ENCODE data around the gene CDYL.

CDYL gene

DNA sequence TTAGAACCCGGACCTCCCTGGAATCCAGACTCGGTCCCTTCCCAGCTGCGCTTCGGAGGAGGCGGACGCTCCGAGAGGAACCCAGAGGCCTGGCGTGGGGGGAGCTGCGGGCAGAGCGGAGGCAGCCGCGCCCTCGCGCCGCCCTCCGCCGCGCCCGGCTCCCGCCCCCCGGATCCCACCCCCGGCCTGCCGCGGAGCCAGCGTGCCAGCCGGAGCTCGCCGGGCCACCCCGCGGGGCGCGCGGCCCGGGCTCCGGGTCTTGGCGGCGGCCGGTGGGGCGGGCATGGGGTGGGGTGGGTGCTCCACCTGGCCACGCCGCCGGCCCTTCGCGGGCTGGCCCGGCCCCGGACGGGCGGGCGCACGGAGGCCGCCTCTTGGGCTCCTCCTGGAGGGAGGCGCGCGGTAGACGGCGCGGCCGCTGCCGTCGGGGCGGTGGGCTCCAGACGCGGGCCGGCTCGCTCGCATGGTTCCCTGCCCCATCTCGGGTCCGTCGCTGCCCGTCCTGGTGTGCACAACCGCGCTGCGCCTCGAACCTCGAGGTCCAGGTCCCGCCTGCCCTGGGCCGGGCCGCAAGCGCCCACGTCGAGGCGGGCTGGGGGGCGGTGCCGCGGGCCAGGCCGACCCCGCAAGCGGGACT lies 592 bp upstream of the CDYL start:
- TF ChIP-seq EZH2 (IDR thresholded peaks at IDR 0.05; ENCODE audit: borderline replicate concordance, low read length) = no peak
- TF ChIP-seq, protein P1, sequence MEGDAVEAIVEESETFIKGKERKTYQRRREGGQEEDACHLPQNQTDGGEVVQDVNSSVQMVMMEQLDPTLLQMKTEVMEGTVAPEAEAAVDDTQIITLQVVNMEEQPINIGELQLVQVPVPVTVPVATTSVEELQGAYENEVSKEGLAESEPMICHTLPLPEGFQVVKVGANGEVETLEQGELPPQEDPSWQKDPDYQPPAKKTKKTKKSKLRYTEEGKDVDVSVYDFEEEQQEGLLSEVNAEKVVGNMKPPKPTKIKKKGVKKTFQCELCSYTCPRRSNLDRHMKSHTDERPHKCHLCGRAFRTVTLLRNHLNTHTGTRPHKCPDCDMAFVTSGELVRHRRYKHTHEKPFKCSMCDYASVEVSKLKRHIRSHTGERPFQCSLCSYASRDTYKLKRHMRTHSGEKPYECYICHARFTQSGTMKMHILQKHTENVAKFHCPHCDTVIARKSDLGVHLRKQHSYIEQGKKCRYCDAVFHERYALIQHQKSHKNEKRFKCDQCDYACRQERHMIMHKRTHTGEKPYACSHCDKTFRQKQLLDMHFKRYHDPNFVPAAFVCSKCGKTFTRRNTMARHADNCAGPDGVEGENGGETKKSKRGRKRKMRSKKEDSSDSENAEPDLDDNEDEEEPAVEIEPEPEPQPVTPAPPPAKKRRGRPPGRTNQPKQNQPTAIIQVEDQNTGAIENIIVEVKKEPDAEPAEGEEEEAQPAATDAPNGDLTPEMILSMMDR (IDR thresholded peaks at IDR 0.05; ENCODE audit: low read length) = no peak
- H3K4me1 ChIP-seq (ENCODE audit: insufficient read depth, low read length, severe bottlenecking) = peaks cover 10% of the 10 kb centered on the region
- H4K20me1 ChIP-seq (ENCODE audit: insufficient read depth, low read length) = no peaks in the 10 kb centered on the region
- no peak overlapping the region for H3K4me2 ChIP-seq (ENCODE audit: low read length)
- H3K9me2 ChIP-seq (ENCODE audit: low read depth, low read length) = no peaks in the 10 kb centered on the region
- peaks cover 10% of the 10 kb centered on the region for H3K9me3 ChIP-seq (ENCODE audit: low read length)
- peaks cover 6% of the 10 kb centered on the region; the same call in 1 of the 2 replicates for H3K27me3 ChIP-seq (ENCODE audit: insufficient read depth, low read length)
- no peak overlapping the region for H3K9ac ChIP-seq (ENCODE audit: low read length)
- no peaks in the 10 kb centered on the region for H3F3A ChIP-seq (ENCODE audit: insufficient read depth, low read length)
- H3K79me2 ChIP-seq (ENCODE audit: insufficient read depth, low read length) = no peaks in the 10 kb centered on the region
- no peak overlapping the region for H3K27ac ChIP-seq (ENCODE audit: low read depth, low read length, poor library complexity, severe bottlenecking)
- no peak overlapping the region for H3K4me3 ChIP-seq (ENCODE audit: low read depth, low read length, poor library complexity, severe bottlenecking)
- H2AFZ ChIP-seq (ENCODE audit: low read length) = no peak overlapping the region
- H3K36me3 ChIP-seq (ENCODE audit: insufficient read depth, low read length) = peaks cover 11% of the 10 kb centered on the region; the same call in 1 of the 2 replicates

DNA sequence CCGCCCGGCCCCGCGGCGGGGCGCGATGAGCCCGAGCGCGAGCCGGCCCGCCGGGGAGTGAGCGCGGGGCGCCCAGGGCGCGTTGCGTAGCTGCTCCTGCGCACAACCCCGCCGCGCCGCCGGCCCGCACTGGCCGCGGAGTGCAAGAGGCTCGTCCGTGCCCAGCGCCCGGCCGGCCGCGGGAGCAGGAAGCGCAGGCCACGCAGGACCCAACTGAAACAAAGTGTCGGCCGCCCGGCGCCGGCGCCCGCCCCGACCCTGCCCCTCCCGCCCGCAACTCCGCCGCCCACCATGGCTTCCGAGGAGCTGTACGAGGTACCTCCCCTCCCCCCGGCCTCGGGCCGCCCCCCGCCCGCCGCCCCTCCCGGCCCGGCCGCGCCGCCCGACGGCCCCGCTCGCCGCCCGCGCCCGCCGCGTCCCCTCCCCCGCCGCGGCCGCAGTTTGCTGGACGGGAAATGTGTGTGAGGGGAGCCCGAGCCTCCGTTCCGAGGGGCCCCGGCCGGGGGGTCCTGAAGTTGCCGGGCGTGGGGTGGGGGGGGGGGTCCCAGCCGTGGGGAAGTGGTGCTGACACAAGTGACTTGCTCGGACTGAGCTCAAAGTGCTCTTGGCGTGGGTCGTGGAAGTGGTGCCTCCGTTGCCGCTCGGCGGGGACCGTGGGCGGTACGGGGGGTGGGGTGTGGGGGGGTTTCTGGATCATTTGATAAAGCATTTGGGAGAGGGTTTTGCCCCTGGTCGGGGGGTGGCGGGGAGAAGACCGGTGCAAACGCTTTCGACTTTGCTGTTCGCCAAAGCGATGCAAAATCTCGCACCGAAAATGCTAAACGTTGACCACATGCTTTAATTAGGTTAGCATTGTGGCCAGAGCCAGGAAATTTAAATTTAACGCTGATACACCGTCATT lies 539 bp downstream of the CDYL start:
- H3K27ac ChIP-seq (ENCODE audit: low read depth, low read length, poor library complexity, severe bottlenecking) = no peak overlapping the region
- no peaks in the 10 kb centered on the region for H3F3A ChIP-seq (ENCODE audit: insufficient read depth, low read length)
- no peak overlapping the region for H2AFZ ChIP-seq (ENCODE audit: low read length)
- peaks cover 11% of the 10 kb centered on the region; the same call in 1 of the 2 replicates for H3K36me3 ChIP-seq (ENCODE audit: insufficient read depth, low read length)
- TF ChIP-seq, protein P1 (IDR thresholded peaks at IDR 0.05; ENCODE audit: low read length) = no peak
- TF ChIP-seq EZH2 (IDR thresholded peaks at IDR 0.05; ENCODE audit: borderline replicate concordance, low read length) = no peak
- no peaks in the 10 kb centered on the region for H3K79me2 ChIP-seq (ENCODE audit: insufficient read depth, low read length)
- H3K9me2 ChIP-seq (ENCODE audit: low read depth, low read length) = no peaks in the 10 kb centered on the region
- H3K4me1 ChIP-seq (ENCODE audit: insufficient read depth, low read length, severe bottlenecking) = peaks cover 10% of the 10 kb centered on the region
- peak overlapping the region; percentile 67 for H3K4me3 ChIP-seq (ENCODE audit: low read depth, low read length, poor library complexity, severe bottlenecking)
- H3K9ac ChIP-seq (ENCODE audit: low read length) = peak overlapping the region; percentile 57
- peaks cover 6% of the 10 kb centered on the region; the same call in 1 of the 2 replicates for H3K27me3 ChIP-seq (ENCODE audit: insufficient read depth, low read length)
- peak overlapping the region; percentile 92 for H3K4me2 ChIP-seq (ENCODE audit: low read length)
- H3K9me3 ChIP-seq (ENCODE audit: low read length) = peaks cover 10% of the 10 kb centered on the region
- H4K20me1 ChIP-seq (ENCODE audit: insufficient read depth, low read length) = no peaks in the 10 kb centered on the region

DNA sequence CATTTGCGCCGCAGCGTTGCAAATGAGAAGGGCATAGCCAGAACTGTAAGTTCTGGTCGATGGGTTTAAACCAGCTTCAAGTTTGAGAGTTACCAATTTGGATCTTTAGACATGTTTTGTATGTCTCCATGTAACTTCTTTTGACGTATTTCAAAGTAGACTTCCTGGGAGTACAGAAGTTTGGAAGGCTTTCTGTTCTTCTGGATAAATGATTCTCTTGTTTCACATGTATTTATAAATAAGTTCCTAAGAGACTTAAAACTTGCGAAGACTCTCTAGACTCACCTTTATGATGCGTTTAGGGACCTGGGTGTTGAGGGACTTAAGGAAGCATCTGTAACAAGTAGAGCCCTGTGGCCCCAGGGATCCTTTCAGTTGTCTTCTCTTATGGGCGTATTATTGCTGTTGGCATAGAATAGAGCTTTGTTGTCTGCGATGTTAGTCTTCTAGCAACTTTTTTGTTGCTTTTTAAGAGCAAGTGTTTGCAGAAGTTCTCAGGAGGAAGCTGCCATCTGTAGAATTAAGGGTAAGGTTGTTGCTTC lies 1.3 kb downstream of the CDYL start:
- H3K79me2 ChIP-seq (ENCODE audit: insufficient read depth, low read length) = no peaks in the 10 kb centered on the region
- H2AFZ ChIP-seq (ENCODE audit: low read length) = no peak overlapping the region
- H3K27ac ChIP-seq (ENCODE audit: low read depth, low read length, poor library complexity, severe bottlenecking) = no peak overlapping the region
- no peaks in the 10 kb centered on the region for H3F3A ChIP-seq (ENCODE audit: insufficient read depth, low read length)
- TF ChIP-seq EZH2 (IDR thresholded peaks at IDR 0.05; ENCODE audit: borderline replicate concordance, low read length) = no peak
- TF ChIP-seq, protein P1 (IDR thresholded peaks at IDR 0.05; ENCODE audit: low read length) = no peak
- H4K20me1 ChIP-seq (ENCODE audit: insufficient read depth, low read length) = no peaks in the 10 kb centered on the region
- no peaks in the 10 kb centered on the region for H3K9me2 ChIP-seq (ENCODE audit: low read depth, low read length)
- H3K27me3 ChIP-seq (ENCODE audit: insufficient read depth, low read length) = peaks cover 6% of the 10 kb centered on the region; the same call in 1 of the 2 replicates
- H3K36me3 ChIP-seq (ENCODE audit: insufficient read depth, low read length) = peaks cover 11% of the 10 kb centered on the region; the same call in 1 of the 2 replicates
- H3K9me3 ChIP-seq (ENCODE audit: low read length) = peaks cover 10% of the 10 kb centered on the region
- H3K4me2 ChIP-seq (ENCODE audit: low read length) = peak overlapping the region; percentile 92
- H3K9ac ChIP-seq (ENCODE audit: low read length) = peak overlapping the region; percentile 56
- peaks cover 10% of the 10 kb centered on the region for H3K4me1 ChIP-seq (ENCODE audit: insufficient read depth, low read length, severe bottlenecking)
- peak overlapping the region; percentile 67 for H3K4me3 ChIP-seq (ENCODE audit: low read depth, low read length, poor library complexity, severe bottlenecking)
